ENCODE measurements around the gene LECT2. TPM values are rescaled to one million over a fixed set of nuclear protein-coding genes. Genes with fewer than 3 reads are reported as not detected.

Gene LECT2
- total RNA-seq, 1 experiment from 2014 or later, result not detected

GRCh38 chr5:135998889-135999288 lies 44.1 kb upstream of the LECT2 start:
- DNase-seq (ENCODE audit: low read depth, low spot score) (no peak), ATAC-seq (no peak)
- TF ChIP-seq POLR2AphosphoS5 (IDR thresholded peaks at IDR 0.05; ENCODE audit: low read depth, low read length) (no peak), TCF7L2 (IDR thresholded peaks at IDR 0.05; ENCODE audit: low read depth, low read length) (no peak)
- no peaks in the 10 kb centered on the region for H3K9me3 ChIP-seq (ENCODE audit: control insufficient read depth, insufficient read depth, low read depth, low read length)
- ChIA-PET POLR2A (interaction anchor here (0.5 kb wide), 1 partner anchor 33 kb away, joined by 3 read pairs; no protein-coding TSS in a partner anchor), CTCF (no interaction called here)
- in situ Hi-C loops (cut with HindIII; ENCODE audit: low pct_unique_long_range_greater_than_20kb, low sequenced_read_pairs) (no loop called here), intact Hi-C loops (cut with micrococcal nuclease; ENCODE audit: unreplicated experiment) (no loop called here)
- no TSS peak for BruUV-seq (replicated peaks)
- H3K27me3 ChIP-seq (ENCODE audit: control insufficient read depth, insufficient read depth, low read length), result no peaks in the 10 kb centered on the region
- H3K27ac ChIP-seq (ENCODE audit: low read length), result no peak overlapping the region
- H3K4me3 ChIP-seq (ENCODE audit: low read depth in 2 of 2, low read length in 2 of 2), result no peak overlapping the region
- no peaks in the 10 kb centered on the region for H3K4me1 ChIP-seq (ENCODE audit: control insufficient read depth, insufficient read depth, low read length)
- no peaks in the 10 kb centered on the region for H3K36me3 ChIP-seq (ENCODE audit: control insufficient read depth, insufficient read depth, low read length)

GRCh38 chr5:135997673-135998335 lies 43.0 kb upstream of the LECT2 start:
- H3K36me3 ChIP-seq (ENCODE audit: control insufficient read depth, insufficient read depth, low read length), result no peaks in the 10 kb centered on the region
- DNase-seq (ENCODE audit: low read depth, low spot score) (no peak), ATAC-seq (no peak)
- H3K27me3 ChIP-seq (ENCODE audit: control insufficient read depth, insufficient read depth, low read length), result no peaks in the 10 kb centered on the region
- H3K4me1 ChIP-seq (ENCODE audit: control insufficient read depth, insufficient read depth, low read length), result no peaks in the 10 kb centered on the region
- TF ChIP-seq SIN3A (IDR thresholded peaks at IDR 0.05; ENCODE audit: borderline replicate concordance, insufficient read depth, low read depth, low read length), result no peak
- TF ChIP-seq CTCF (IDR thresholded peaks at IDR 0.05), result no peak
- TF ChIP-seq REST (IDR thresholded peaks at IDR 0.05; ENCODE audit: insufficient read depth in 1 of 2, low read depth in 2 of 2, low read length in 1 of 2), result no peak
- no peak for TF ChIP-seq TCF7L2 (IDR thresholded peaks at IDR 0.05; ENCODE audit: low read depth, low read length)
- TF ChIP-seq POLR2AphosphoS5 (IDR thresholded peaks at IDR 0.05; ENCODE audit: low read depth, low read length), result no peak
- no peaks in the 10 kb centered on the region for H3K9me3 ChIP-seq (ENCODE audit: control insufficient read depth, insufficient read depth, low read depth, low read length)
- in situ Hi-C loops (cut with HindIII; ENCODE audit: low pct_unique_long_range_greater_than_20kb, low sequenced_read_pairs) (no loop called here), intact Hi-C loops (cut with micrococcal nuclease; ENCODE audit: unreplicated experiment) (no loop called here)
- H3K27ac ChIP-seq (ENCODE audit: low read length), result no peak overlapping the region
- CTCF ChIA-PET, result no interaction called here
- BruUV-seq (replicated peaks), result no TSS peak
- POLR2A ChIA-PET, result no interaction called here
- H3K4me3 ChIP-seq (ENCODE audit: low read depth in 2 of 2, low read length in 2 of 2), result no peak overlapping the region

- Histone ChIP-seq H3K4me1 (ENCODE audit: control insufficient read depth, insufficient read depth, low read length) (no peaks in the 10 kb centered on the region), H3K27me3 (ENCODE audit: control insufficient read depth, insufficient read depth, low read length) (no peaks in the 10 kb centered on the region), H3K4me3 (ENCODE audit: low read depth in 2 of 2, low read length in 2 of 2) (no peak overlapping the region), H3K27ac (ENCODE audit: low read length) (no peak overlapping the region), H3K36me3 (ENCODE audit: control insufficient read depth, insufficient read depth, low read length) (no peaks in the 10 kb centered on the region), H3K9me3 (ENCODE audit: control insufficient read depth, insufficient read depth, low read depth, low read length) (no peaks in the 10 kb centered on the region)
- no TSS peak for BruUV-seq (replicated peaks)
- ATAC-seq (no peak), DNase-seq (ENCODE audit: low read depth, low spot score) (no peak)
- in situ Hi-C loops (cut with HindIII; ENCODE audit: low pct_unique_long_range_greater_than_20kb, low sequenced_read_pairs), result no loop called here
- no peak for TF ChIP-seq TCF7L2 (IDR thresholded peaks at IDR 0.05; ENCODE audit: low read depth, low read length)
- TF ChIP-seq REST (IDR thresholded peaks at IDR 0.05; ENCODE audit: insufficient read depth in 1 of 2, low read depth in 2 of 2, low read length in 1 of 2), result no peak
- TF ChIP-seq CTCF (IDR thresholded peaks at IDR 0.05), result no peak
- no peak for TF ChIP-seq SIN3A (IDR thresholded peaks at IDR 0.05; ENCODE audit: borderline replicate concordance, insufficient read depth, low read depth, low read length)
- TF ChIP-seq POLR2AphosphoS5 (IDR thresholded peaks at IDR 0.05; ENCODE audit: low read depth, low read length), result no peak
- intact Hi-C loops (cut with micrococcal nuclease; ENCODE audit: unreplicated experiment), result no loop called here
- CTCF ChIA-PET, result no interaction called here
- POLR2A ChIA-PET, result interaction anchor here (0.7 kb wide), 1 partner anchor 67 kb away, joined by 4 read pairs; no protein-coding TSS in a partner anchor
Observed at GRCh38 chr5:135996611-135997010, 41.8 kb upstream of the LECT2 start.
